ENCODE data around the gene STIM2.
"Not testable (repeated sequence)": the region's sequence is repeated elsewhere in the genome, so short reads cannot be mapped to it uniquely, and the experiment has no call there.

The STIM2 gene

DNA sequence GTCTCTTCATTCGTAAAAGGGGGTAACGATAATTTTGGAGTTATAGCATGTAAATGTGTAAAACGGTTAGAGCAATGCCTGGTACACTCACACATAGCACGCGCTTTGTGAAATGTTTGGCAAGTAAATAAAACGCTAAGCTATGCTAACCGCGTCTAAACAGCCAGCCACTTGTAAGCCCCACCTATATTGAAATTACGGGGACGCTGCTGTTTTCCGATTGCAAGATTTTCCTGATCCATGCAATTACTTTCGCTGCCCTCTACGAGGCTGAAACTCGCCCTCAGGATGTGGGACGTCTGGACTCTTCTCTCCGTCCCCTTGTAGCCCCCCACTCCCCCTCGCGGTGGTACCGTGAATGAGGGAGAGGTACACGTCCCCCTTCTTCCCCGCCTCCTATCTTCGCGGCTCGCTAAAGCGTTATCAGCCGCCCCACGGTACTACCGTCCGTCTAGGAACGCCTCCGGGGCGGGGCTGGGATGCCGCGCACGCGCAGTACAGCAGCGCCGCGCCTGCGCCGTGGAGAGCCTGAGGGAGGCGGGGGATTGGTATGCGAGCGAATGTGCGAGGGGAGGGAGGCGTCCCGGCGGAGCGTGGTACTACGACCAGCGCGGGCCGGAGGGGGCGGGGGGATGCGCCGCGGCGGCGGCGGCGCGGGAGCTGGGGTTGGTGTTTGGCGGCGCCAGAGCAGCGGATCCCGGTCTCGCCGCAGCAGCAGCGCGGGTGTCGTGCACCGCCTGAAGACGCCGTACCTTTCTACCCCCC, at the start of gene STIM2:
TSS of gene STIM2 (plus strand) at position 685 of the 765 bp plus-strand sequence.
- peak; percentile 89 for DNase-seq

DNA sequence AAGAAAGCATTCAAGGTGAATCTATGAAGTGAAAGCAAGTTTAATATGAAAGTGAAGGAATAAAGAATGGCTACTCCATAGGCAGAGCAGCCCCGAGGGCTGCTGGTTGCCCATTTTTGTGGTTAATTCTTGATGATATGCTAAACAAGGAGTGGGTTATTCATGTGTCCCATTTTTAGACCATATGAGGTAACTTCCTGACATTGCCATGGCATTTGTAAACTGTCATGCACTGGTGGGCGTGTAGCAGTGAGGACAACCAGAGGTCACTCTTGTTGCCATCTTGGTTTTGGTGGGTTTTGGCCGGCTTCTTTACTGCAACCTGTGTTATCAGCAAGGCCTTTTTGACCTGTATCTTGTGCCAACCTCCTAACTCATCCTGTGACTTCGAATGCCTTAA, 49.1 kb upstream of the STIM2 start:
- DNase-seq, result not testable (repeated sequence)

DNA sequence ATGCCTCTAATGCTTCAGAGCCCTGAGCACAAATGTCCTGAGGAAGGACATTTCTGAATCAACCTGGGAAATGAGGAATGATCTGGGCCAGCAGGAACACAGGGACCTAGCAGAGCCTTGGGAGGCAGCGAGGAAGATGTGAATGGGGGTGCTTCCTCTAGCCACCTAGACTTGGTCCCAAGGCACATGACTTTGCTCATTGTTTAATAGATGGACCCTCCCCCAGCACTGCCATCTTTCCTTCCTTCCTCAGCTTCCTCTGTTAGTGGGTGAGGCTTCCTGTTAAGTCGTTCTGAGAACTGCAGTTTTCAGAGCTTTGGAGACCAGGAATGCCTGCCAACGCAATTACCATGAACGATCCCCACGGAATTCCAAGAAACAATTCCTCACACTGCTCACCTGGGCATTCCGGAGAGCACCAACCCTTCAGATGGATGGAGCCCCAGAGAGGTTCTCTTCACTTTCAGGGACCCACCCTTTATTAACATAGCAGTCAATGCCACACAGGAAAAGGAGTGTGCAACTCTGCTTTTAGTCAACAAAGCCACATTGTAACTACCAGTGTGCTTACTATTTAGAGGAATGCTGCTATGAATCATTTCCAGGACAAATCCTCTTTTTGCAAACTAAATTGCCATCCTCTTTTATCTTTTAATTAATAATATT, 48.5 kb upstream of the STIM2 start:
- no peak for DNase-seq

GRCh38 chr4:26813698-26814097, 46.9 kb upstream of the STIM2 start:
- no peak for DNase-seq

GRCh38 chr4:26815199-26815598, 45.4 kb upstream of the STIM2 start:
- no peak for DNase-seq

DNA sequence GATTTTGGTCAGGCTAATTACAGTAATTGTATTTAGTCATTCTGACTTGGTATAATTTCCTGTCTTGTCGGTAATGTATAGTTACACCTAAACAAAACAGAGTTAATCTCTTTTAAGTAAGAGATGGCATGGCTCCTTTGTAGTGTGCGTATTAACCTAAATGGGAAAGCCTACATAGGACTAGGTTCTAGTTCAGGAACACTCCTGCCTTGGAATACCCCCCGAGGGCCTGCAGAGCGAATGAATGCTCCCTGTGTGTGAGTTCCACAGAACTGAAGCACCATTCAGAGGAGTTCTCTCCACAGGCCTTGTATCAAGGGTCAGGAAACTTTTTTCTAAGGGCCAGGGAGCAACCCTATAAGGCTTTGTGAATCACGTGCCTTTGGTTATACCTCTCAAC, 44.9 kb upstream of the STIM2 start:
- no peak for DNase-seq

DNA sequence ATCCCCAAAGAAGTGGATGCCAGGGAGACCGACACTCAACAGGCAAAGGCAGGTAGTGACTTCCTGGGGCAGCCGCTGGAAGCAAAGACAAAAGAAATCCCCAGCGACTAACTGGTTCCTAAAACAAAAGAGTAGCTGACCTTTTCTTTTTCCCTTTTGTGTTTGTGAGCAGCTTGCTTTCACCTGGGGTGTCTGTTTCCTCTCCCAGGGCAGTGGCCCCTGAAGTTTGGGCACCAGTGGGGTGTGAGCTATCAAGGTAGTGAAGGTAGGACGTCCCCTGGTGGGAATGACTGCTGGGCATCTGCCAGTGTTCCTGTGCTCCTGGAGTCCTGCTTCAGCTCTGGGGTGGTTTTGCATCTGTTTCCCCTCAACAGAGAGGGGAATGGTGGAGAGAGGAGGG, 41.6 kb upstream of the STIM2 start:
- DNase-seq, result no peak

DNA sequence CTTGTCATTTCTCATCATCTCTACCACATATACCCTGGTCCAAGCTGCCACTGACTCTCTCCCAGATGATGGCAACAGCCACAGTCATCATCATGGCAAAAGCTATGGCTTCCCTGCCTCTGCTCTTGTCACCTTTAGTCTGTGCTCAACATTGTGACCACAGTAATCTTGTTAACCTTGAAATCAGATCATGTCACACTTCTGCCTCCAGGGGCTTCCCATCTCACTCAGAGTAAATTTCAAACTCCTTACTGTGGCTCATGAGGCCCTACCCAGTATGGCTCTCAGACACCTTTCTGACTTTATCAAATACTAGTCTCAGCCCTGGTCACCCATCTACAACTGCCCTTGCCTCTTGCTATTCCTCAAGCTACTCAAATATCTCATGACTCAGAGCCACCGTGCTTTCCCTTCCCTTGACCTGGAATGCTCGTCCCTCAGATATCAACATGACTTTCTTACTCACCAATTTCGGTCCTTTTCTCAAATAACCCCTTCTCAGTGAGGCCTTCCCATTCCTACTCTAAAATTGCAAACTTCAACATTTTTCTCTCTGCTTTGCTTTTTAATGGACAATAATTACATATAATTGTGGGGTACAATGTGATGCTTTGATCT, 41.1 kb upstream of the STIM2 start:
- no peak for DNase-seq

DNA sequence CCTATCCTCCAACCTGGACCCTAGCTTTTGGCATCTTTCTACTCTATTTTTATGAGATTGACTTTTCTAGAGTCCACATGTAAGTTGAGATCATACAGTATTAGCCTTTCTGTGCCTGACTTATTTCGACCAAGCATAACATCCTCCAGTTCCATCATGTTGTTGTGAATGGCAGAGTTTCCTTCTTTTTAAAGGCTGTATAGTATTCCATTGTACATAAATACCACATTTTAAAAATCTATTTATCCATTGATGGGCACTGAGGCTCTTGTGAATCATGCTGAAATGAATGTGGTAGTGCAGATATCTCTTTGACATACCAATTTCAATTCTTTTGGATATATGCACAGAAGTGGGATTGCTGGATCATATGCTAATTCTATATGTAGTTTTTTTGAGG, 40.3 kb upstream of the STIM2 start:
- no peak for DNase-seq

DNA sequence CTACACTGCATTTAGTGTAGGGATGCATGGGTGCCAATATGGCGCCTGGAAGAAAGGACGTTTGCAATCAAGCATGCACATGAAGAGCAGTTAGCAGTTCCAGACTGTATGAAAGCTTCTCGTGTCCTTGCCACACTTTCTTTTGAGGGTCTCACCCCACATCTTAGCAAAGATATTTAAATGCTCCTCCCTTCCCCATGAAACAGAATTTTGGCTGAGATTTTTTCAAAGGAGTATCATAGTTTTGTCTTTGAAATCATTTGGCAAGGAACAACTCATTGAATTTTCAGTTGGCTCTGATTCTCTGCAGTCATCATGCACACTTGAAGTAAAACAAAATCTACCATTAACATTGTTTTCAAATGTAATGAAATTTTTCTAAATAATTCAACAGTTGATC, 39.6 kb upstream of the STIM2 start:
- no peak for DNase-seq

- no peak for DNase-seq
Measured at GRCh38 chr4:26821677-26822503, 38.8 kb upstream of the STIM2 start.

GRCh38 chr4:26822546-26822945, 38.1 kb upstream of the STIM2 start:
- no peak for DNase-seq

DNA sequence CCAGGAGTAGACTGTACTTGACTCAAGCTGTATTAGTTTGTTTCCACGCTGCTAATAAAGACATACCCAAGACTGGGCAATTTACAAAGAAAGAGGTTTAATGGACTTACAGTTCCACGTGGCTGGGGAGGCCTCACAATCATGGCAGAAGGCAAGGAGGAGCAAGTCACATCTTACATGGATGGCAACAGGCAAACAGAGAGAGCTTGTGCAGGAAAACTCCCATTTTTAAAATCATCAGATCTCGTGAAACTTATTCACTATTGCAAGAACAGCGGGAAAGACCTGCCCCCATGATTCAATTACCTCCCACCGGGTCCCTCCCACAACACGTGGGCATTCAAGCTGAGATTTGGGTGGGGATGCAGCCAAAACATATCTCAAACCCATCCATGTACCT, 37.7 kb upstream of the STIM2 start:
- not testable (repeated sequence) for DNase-seq

DNA sequence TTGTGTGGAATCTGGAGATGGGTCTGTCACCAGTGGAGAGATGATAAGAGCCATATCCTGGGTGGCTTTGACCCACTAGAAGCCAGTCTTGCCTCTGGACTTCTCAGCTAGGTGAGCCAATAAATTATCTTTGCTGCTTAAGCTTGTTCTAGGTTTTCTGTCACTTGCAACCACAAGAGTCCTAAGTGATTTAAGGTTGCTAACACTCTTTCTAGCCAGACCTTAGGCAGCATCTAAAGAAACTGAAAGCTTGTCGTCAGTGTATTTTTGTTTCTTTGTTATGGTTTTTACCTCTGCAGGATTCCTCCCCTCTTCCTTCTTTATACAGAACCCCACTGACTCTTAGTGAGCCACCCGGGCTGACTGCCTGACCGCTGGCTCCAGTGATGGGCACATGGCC, 37.1 kb upstream of the STIM2 start:
- DNase-seq, result no peak

DNA sequence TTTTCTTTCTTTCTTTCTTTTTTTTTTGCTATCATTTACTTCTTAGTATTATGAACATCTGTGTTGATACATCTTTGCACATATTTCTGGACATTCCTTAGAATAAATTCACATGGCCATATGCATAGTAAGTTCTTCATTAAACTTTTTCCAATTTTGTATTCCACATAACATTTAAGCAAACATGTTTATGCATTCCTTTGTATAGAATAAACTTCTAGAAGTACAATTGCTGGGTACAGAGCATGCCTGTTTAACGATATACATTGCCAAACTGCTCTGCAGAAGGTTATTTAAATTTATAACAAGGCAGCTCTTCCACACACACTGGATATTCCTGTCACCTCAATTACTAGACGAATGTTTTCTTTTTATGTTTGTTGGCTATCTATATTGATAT, 36.0 kb upstream of the STIM2 start:
- DNase-seq, result no peak

GRCh38 chr4:26826721-26827120, 33.9 kb upstream of the STIM2 start:
- DNase-seq, result no peak

GRCh38 chr4:26827336-26827735, 33.3 kb upstream of the STIM2 start:
- DNase-seq, result not testable (repeated sequence)

DNA sequence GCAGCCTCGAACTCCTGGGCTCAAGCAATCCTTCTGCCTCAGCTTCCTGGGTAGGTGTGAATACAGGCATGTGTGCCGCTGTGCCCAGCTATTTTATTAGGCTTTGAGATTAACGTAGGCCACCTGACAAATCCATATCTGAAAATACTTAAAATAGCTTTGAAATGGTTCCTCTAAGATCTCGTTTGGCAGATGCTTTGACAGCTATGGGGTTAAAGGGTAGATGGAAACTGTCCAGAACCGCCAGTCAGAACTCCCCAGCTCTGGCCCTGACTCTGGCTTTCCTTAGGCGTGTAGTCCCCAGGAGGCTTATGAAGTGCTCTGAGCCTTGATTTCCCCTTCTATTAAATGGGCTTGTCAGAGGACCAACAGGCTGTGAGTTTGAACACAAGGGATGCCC, 32.8 kb upstream of the STIM2 start:
- DNase-seq, result no peak

- no peak for DNase-seq
Measured at GRCh38 chr4:26829018-26829417, 31.6 kb upstream of the STIM2 start.

DNA sequence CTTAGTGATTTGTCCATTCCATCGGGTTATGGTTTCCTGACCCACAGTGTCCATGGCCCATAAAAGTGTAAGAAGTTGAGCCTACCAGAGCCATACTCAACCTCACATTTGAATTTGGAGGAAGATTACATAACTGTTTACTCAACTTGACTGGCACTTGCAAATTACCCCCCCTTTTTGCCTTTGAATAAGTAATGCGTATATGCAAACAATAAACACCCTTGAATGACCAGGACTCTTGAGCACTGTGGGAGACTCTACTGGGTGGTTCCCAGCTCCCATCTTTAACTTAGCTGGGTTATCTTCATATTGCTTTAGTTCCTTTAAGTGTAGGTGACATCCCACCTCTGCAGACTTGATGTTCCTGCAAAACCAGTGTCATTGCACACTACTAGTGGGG, 30.6 kb upstream of the STIM2 start:
- DNase-seq, result no peak

DNA sequence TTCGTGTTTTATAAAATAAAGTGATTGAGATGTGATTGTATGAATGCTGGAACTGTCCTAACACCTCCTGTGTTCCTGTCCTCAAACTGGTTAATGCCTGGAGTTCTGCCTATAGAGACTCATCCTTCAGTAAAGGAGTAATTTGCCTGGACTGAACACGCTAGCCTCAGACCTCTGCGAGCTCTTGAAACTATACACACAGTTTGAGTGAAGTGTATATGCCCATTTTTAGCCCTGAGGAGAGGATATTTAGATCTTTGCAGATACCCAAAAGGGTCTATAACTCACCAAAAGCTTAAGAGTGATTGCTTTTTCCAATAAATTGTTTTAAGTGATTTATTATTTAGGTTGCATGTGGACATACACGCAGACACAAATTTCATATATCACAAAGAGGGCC, 29.9 kb upstream of the STIM2 start:
- DNase-seq, result no peak

GRCh38 chr4:26836539-26836938, 24.1 kb upstream of the STIM2 start:
- no peak for DNase-seq

All from NCI-H748 treated with DMSO at 0.1 percent for 48 hours (cell line).